Heart left ventricle (tissue), 16 donors: ENCODE measurements around the gene ABCA1. TPM values are rescaled to one million over a fixed set of nuclear protein-coding genes. Genes with fewer than 3 reads are reported as not detected.
A peak's percentile ranks its signal among the peaks of the same experiment; 100 is the strongest.

Source experiments
- ATAC-seq, 4 donors: fragments of 200-7000 bp; cut with Tn5 transposase; one replicate each; pipeline ENCODE4 v1.9.1; 2020 to 2022; ENCODE audit warnings: moderate library complexity in 4 of 4, mild to moderate bottlenecking in 3 of 4, moderate number of reproducible peaks in 1 of 4
- DNase-seq, 5 donors: peaks; one replicate each; pipeline ENCODE4 v3.0.0-alpha.2; 2020
- H3K27ac ChIP-seq, 12 donors: fragments of 200-600 bp; sonication (generic) in 4 of 12; one replicate each; pipeline versions ENCODE4 v1.5.0 to v1.8.0; 2016 to 2022; ENCODE audit warnings: mild to moderate bottlenecking in 2 of 12
- H3K27me3 ChIP-seq, 9 donors: fragments of 200-600 bp; sonication (generic) in 2 of 9; one replicate each; pipeline versions ENCODE4 v1.5.1 to v1.8.0; 2016 to 2022; ENCODE audit warnings: mild to moderate bottlenecking in 3 of 9
- H3K36me3 ChIP-seq, 9 donors: fragments of 200-600 bp; sonication (generic) in 2 of 9; one replicate each; pipeline versions ENCODE4 v1.5.0 to v1.8.0; 2018 to 2022; ENCODE audit warnings: mild to moderate bottlenecking in 2 of 9
- H3K4me1 ChIP-seq, 12 donors: fragments of 200-600 bp; sonication (generic) in 4 of 12; one replicate each; pipeline versions ENCODE4 v1.5.0 to v1.8.0; 2016 to 2022; ENCODE audit warnings: mild to moderate bottlenecking in 3 of 12
- H3K4me3 ChIP-seq, 12 donors: fragments of 200-600 bp; sonication (generic) in 4 of 12; one replicate each; pipeline versions ENCODE4 v1.5.0 to v1.8.0; 2017 to 2022; ENCODE audit warnings: mild to moderate bottlenecking in 9 of 12, moderate library complexity in 4 of 12
- H3K9me3 ChIP-seq, 12 donors: fragments of 200-600 bp; sonication (generic) in 4 of 12; one replicate each; pipeline versions ENCODE4 v1.5.0 to v1.8.0; 2016 to 2022; ENCODE audit warnings: mild to moderate bottlenecking in 1 of 12
- POLR2A ChIP-seq, 2 donors: fragments of 450-650 bp; IDR thresholded peaks; one replicate each; pipeline ENCODE4 v1.6.1; 2017; ENCODE audit warnings: antibody characterized with exemption in 2 of 2, mild to moderate bottlenecking in 2 of 2, moderate library complexity in 2 of 2
- WGBS, 4 donors: extraction: QIAGEN DNeasy Blood & Tissue Kit in 2 of 4; methylation state at CpG; one replicate each; pipeline versions ENCODE4 v1.1.5 to v1.1.7; 2013 to 2018; 5-methylcytosine and 5-hydroxymethylcytosine counted together
- intact Hi-C, 10 donors: fragments of 100-400 bp; cut with DNase I; formaldehyde crosslinking; loops; one replicate each; pipeline versions ENCODE4 v1.11.1 to v1.14.2; 2022
- polyA plus RNA-seq, 2 donors: library from polyadenylated mRNA; stranded (reverse); fragments of 200-250 nt; gene quantifications; one replicate each; pipeline ENCODE4 v1.2.3, GENCODE V29; 2013
- total RNA-seq, 9 donors: library from RNA; depleted of rRNA in 2 of 9; stranded (reverse); fragments of >200 nt in 2 of 9; fragmentation: NEBNext Ultra II Directional in 3 of 9; extraction: Animal tissue kit (Norgen Biotek cat#: 25700) in 3 of 9; gene quantifications; one replicate each; pipeline versions ENCODE4 v1.1.0 to v1.2.4, GENCODE V29; 2016 to 2023
- TF ChIP-seq, protein P1 (sequence below), 12 donors: fragments of 200-600 bp; sonication (generic) in 4 of 12; IDR thresholded peaks; one replicate each; pipeline versions ENCODE4 v1.5.0 to v1.8.0; 2018 to 2022; ENCODE audit warnings: antibody characterized with exemption in 12 of 12, mild to moderate bottlenecking in 5 of 12
- donor health status: ischemic (EF 13 %, LVEDD 7.1; RV severe dilation, severe dysfunction).
- donor health status: healthy with polysubstance abuse.
- donor health status: DM: no; HTN: yes; CAD: no.
- donor health status: DM: no; HTN: no; CAD: no.
- donor health status: ischemic (EF 25% LVEDD 6.9; RV normal size, moderate dysfunction).
- donor health status: ischemic (EF 25% LVEDD 5.7; RV mildly dilated, moderate dysfunction).
- donor health status: healthy.
- donor health status: DM: yes; HTN: yes; CAD: no.
- donor health status: ischemic (EF 35%, LVEDD 5.7; RV mildly dilated, moderate dysfunction).
- donor health status: nonischemic (EF 11% LVEDD 7.7; RV severe dilation, severe dysfunction).
- donor health status: DM: yes; HTN: yes; CAD: no.
- donor health status: PGD.
- donor health status: ischemic (EF 29% LVEDD 5.4; RV normal size, mild dysfunction).
- donor health status: nonischemic (EF 23%, LVEDD 6.1; RV moderate dilation, normal function).

ABCA1 gene
- total and polyA plus RNA-seq, 11 donors = 2.1 to 45.3 (median 10.6) TPM

GRCh38 chr9:104871961-104872527, 55.9 kb downstream of the ABCA1 start:
- ATAC-seq (no peak), DNase-seq (no peak)
- Histone ChIP-seq H3K36me3 (peaks cover 0 to 24% (median 6%) of the 10 kb centered on the region in 9 donors), H3K27me3 (no peaks in the 10 kb centered on the region), H3K4me3 (no peak overlapping the region), H3K9me3 (no peaks in the 10 kb centered on the region), H3K4me1 (peaks cover 8 to 71% (median 39%) of the 10 kb centered on the region in 12 donors), H3K27ac (peak overlapping the region in 2 of 12 donors; percentile 51 to 83)
- WGBS, 4 donors = 86 to 95% (median 90%) methylated on average over 5 of the region's 5 CpGs
- TF ChIP-seq, protein P1, sequence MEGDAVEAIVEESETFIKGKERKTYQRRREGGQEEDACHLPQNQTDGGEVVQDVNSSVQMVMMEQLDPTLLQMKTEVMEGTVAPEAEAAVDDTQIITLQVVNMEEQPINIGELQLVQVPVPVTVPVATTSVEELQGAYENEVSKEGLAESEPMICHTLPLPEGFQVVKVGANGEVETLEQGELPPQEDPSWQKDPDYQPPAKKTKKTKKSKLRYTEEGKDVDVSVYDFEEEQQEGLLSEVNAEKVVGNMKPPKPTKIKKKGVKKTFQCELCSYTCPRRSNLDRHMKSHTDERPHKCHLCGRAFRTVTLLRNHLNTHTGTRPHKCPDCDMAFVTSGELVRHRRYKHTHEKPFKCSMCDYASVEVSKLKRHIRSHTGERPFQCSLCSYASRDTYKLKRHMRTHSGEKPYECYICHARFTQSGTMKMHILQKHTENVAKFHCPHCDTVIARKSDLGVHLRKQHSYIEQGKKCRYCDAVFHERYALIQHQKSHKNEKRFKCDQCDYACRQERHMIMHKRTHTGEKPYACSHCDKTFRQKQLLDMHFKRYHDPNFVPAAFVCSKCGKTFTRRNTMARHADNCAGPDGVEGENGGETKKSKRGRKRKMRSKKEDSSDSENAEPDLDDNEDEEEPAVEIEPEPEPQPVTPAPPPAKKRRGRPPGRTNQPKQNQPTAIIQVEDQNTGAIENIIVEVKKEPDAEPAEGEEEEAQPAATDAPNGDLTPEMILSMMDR (IDR thresholded peaks at IDR 0.05) = no peak
- TF ChIP-seq POLR2A (IDR thresholded peaks at IDR 0.05) = no peak
- intact Hi-C loops = no loop called here

GRCh38 chr9:104869811-104870210, 58.1 kb downstream of the ABCA1 start:
- peaks cover 8 to 66% (median 39%) of the 10 kb centered on the region in 12 donors for H3K4me1 ChIP-seq
- ATAC-seq (no peak), DNase-seq (no peak)
- no peak for TF ChIP-seq POLR2A (IDR thresholded peaks at IDR 0.05)
- TF ChIP-seq, protein P1 (IDR thresholded peaks at IDR 0.05) = no peak
- H3K27me3 ChIP-seq = no peaks in the 10 kb centered on the region
- H3K9me3 ChIP-seq = no peaks in the 10 kb centered on the region
- intact Hi-C loops = loop anchor here in 8 of 10 donors (5.0 to 10.0 kb wide), 8 partner anchors 37 to 545 kb away; partner anchors contain the start of genes ABCA1 (in 6 of the 8) and SLC44A1 (in 1 of the 8)
- H3K4me3 ChIP-seq = no peak overlapping the region
- H3K36me3 ChIP-seq = peaks cover 0 to 28% (median 6%) of the 10 kb centered on the region in 9 donors
- WGBS, 4 donors = 29 to 51% (median 43%) methylated on average over 1 of the region's 1 CpG
- H3K27ac ChIP-seq = peak overlapping the region in 11 of 12 donors; percentile 36 to 81 (median 64)

- no peaks in the 10 kb centered on the region for H3K27me3 ChIP-seq
- peak overlapping the region in 11 of 12 donors; percentile 36 to 81 (median 64) for H3K27ac ChIP-seq
- no peak overlapping the region for H3K4me3 ChIP-seq
- H3K36me3 ChIP-seq = peaks cover 0 to 28% (median 6%) of the 10 kb centered on the region in 9 donors
- TF ChIP-seq POLR2A (IDR thresholded peaks at IDR 0.05) = no peak
- TF ChIP-seq, protein P1 (IDR thresholded peaks at IDR 0.05) = no peak
- peak; percentile 67 to 79 (median 72) for DNase-seq
- peak; percentile 89 to 93 (median 92) for ATAC-seq
- peaks cover 8 to 70% (median 47%) of the 10 kb centered on the region in 12 donors for H3K4me1 ChIP-seq
- intact Hi-C loops = loop anchor here in 8 of 10 donors (5.0 to 10.0 kb wide), 8 partner anchors 38 to 546 kb away; partner anchors contain the start of genes ABCA1 (in 6 of the 8) and SLC44A1 (in 1 of the 8)
- H3K9me3 ChIP-seq = no peaks in the 10 kb centered on the region
- WGBS, 4 donors = 24 to 35% (median 27%) methylated on average over 12 of the region's 12 CpGs
These were observed 59.1 kb downstream of the ABCA1 start for GRCh38 chr9:104868687-104869404.

GRCh38 chr9:104868303-104868686, 59.7 kb downstream of the ABCA1 start:
- H3K36me3 ChIP-seq = peaks cover 0 to 28% (median 6%) of the 10 kb centered on the region in 9 donors
- H3K27me3 ChIP-seq = no peaks in the 10 kb centered on the region
- TF ChIP-seq, protein P1 (IDR thresholded peaks at IDR 0.05) = no peak
- TF ChIP-seq POLR2A (IDR thresholded peaks at IDR 0.05) = no peak
- H3K27ac ChIP-seq = peak overlapping the region in 11 of 12 donors; percentile 36 to 81 (median 59)
- peaks cover 8 to 70% (median 48%) of the 10 kb centered on the region in 12 donors for H3K4me1 ChIP-seq
- H3K4me3 ChIP-seq = no peak overlapping the region
- ATAC-seq (peak in 3 of 4 donors; percentile 11 to 31 (median 28)), DNase-seq (no peak)
- H3K9me3 ChIP-seq = no peaks in the 10 kb centered on the region
- intact Hi-C loops = loop anchor here in 8 of 10 donors (5.0 to 10.0 kb wide), 8 partner anchors 39 to 547 kb away; partner anchors contain the start of genes ABCA1 (in 6 of the 8) and SLC44A1 (in 1 of the 8)
- WGBS, 4 donors = 56 to 62% (median 56%) methylated on average over 8 of the region's 8 CpGs
